ENCODE results near the gene USO1.

- TF ChIP-seq, protein P1, sequence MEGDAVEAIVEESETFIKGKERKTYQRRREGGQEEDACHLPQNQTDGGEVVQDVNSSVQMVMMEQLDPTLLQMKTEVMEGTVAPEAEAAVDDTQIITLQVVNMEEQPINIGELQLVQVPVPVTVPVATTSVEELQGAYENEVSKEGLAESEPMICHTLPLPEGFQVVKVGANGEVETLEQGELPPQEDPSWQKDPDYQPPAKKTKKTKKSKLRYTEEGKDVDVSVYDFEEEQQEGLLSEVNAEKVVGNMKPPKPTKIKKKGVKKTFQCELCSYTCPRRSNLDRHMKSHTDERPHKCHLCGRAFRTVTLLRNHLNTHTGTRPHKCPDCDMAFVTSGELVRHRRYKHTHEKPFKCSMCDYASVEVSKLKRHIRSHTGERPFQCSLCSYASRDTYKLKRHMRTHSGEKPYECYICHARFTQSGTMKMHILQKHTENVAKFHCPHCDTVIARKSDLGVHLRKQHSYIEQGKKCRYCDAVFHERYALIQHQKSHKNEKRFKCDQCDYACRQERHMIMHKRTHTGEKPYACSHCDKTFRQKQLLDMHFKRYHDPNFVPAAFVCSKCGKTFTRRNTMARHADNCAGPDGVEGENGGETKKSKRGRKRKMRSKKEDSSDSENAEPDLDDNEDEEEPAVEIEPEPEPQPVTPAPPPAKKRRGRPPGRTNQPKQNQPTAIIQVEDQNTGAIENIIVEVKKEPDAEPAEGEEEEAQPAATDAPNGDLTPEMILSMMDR (conservative IDR thresholded peaks at IDR 0.05): no peak
- no peak for TF ChIP-seq EZH2 (IDR thresholded peaks at IDR 0.05; ENCODE audit: low read depth)
Measured at GRCh38 chr4:75786526-75786925, 62.1 kb downstream of the USO1 start.

All from PC-9 (cell line).